HCT116 (cell line): ENCODE measurements around the gene ZCCHC2. TPM values are rescaled to one million over a fixed set of nuclear protein-coding genes. Genes with fewer than 3 reads are reported as not detected.

Experiments
- ATAC-seq: fragments of 200-7000 bp; cut with Tn5 transposase; 2 replicates; pipeline ENCODE4 v1.9.1; 2020; ENCODE audit warnings: mild to moderate bottlenecking, moderate library complexity
- BruUV-seq: library from RNA; stranded (reverse); fragments of 400-500 nt; replicated peaks from 2 replicates; lab custom pipeline; 2021; lab: Mats Ljungman, UMichigan
- CTCF ChIA-PET: fragments of 300-600 bp; sonication (Branson Sonifier 250); formaldehyde crosslinking; loops from one replicate; lab custom pipeline; 2021; ENCODE audit warnings: antibody characterized with exemption; lab: Charles Lee
- POLR2A ChIA-PET: fragments of 300-600, 350-600 bp; sonication (Branson Sonifier 250); formaldehyde crosslinking; loops from one replicate; lab custom pipeline; 2021; ENCODE audit warnings: antibody characterized with exemption; lab: Charles Lee
- RAD21 ChIA-PET, 2 experiments: fragments of 300-600 bp; sonication (Branson Sonifier 250); formaldehyde crosslinking; loops; one replicate each; lab custom pipeline; 2023; ENCODE audit warnings: low total read pairs in 2 of 2; ENCODE audit not compliant: uncharacterized antibody in 2 of 2, unreplicated experiment in 2 of 2, low non-redundant PET in 1 of 2; lab: Charles Lee
- DNase-seq: peaks from one replicate; pipeline ENCODE4 v3.0.0-alpha.2; 2010; ENCODE audit warnings: low read depth, low spot score
- H2AFZ ChIP-seq: fragments of 200-600 bp; shearing (Covaris generic), sonication (generic); 2 replicates; pipeline ENCODE4 v1.6.1; 2017; ENCODE audit warnings: low read depth, mixed run types, mixed read lengths, antibody characterized with exemption, low read length; ENCODE audit not compliant: poor library complexity, severe bottlenecking
- H3K27ac ChIP-seq: 2 replicates; pipeline ENCODE4 v1.5.1; 2012; ENCODE audit warnings: low read depth, low read length
- H3K27me3 ChIP-seq: fragments of 200-600 bp; sonication (generic); 2 replicates; pipeline ENCODE4 v1.6.1; 2016; ENCODE audit warnings: mixed run types, low read length, mixed read lengths; ENCODE audit not compliant: insufficient read depth
- H3K36me3 ChIP-seq, 2 experiments: fragments of 200-500 bp in 1 of 2; fragments of 200-600 bp in 1 of 2; sonication (Bioruptor generic) in 1 of 2; sonication (generic) in 1 of 2; 2 replicates each; pipeline versions ENCODE4 v1.5.1 to v1.6.1; 2014 to 2016; ENCODE audit warnings: low read length in 2 of 2, inconsistent platforms in 1 of 2, mixed read lengths in 1 of 2, mixed run types in 1 of 2; ENCODE audit not compliant: insufficient read depth in 2 of 2, control insufficient read depth in 1 of 2
- H3K4me1 ChIP-seq, 2 experiments: fragments of 200-600 bp in 1 of 2; sonication (generic) in 1 of 2; 2 replicates each; pipeline versions ENCODE4 v1.5.1 to v1.6.1; 2012 to 2017; ENCODE audit warnings: low read length in 2 of 2, inconsistent platforms in 1 of 2, mild to moderate bottlenecking in 1 of 2, mixed read lengths in 1 of 2, mixed run types in 1 of 2, moderate library complexity in 1 of 2; ENCODE audit not compliant: insufficient read depth in 2 of 2, control insufficient read depth in 1 of 2
- H3K4me2 ChIP-seq: fragments of 200-600 bp; sonication (generic); 2 replicates; pipeline ENCODE4 v1.6.1; 2017; ENCODE audit warnings: mixed run types, low read length, mixed read lengths
- H3K4me3 ChIP-seq, 2 experiments: fragments of 200-600 bp in 1 of 2; sonication (generic) in 1 of 2; replicated peaks in 1 of 2; 2 replicates each; pipeline ENCODE4 v1.5.1; 2011 to 2016; ENCODE audit warnings: low read length in 2 of 2, control low read depth in 1 of 2, low read depth in 1 of 2, mild to moderate bottlenecking in 1 of 2, mixed read lengths in 1 of 2, mixed run types in 1 of 2
- H3K79me2 ChIP-seq: fragments of 200-600 bp; sonication (generic); 2 replicates; pipeline ENCODE4 v1.6.1; 2017; ENCODE audit warnings: mild to moderate bottlenecking, mixed run types, low read length, moderate library complexity, mixed read lengths; ENCODE audit not compliant: insufficient read depth
- H3K9ac ChIP-seq: fragments of 200-600 bp; sonication (generic); 2 replicates; pipeline ENCODE4 v1.6.1; 2016; ENCODE audit warnings: low read length, mixed read lengths
- H3K9me2 ChIP-seq: fragments of 200-600 bp; sonication (generic), shearing (Covaris generic); 2 replicates; pipeline ENCODE4 v1.6.1; 2017; ENCODE audit warnings: mixed run types, mild to moderate bottlenecking, moderate library complexity; ENCODE audit not compliant: insufficient read depth
- H3K9me3 ChIP-seq, 2 experiments: fragments of 200-500 bp in 1 of 2; fragments of 200-600 bp in 1 of 2; sonication (Bioruptor generic) in 1 of 2; sonication (generic) in 1 of 2; 2 replicates each; pipeline ENCODE4 v1.6.1; 2014 to 2017; ENCODE audit warnings: low read length in 2 of 2, mixed read lengths in 2 of 2, inconsistent platforms in 1 of 2, low read depth in 1 of 2, mild to moderate bottlenecking in 1 of 2, mixed run types in 1 of 2, moderate library complexity in 1 of 2; ENCODE audit not compliant: control insufficient read depth in 1 of 2, insufficient read depth in 1 of 2
- H4K20me1 ChIP-seq: fragments of 200-600 bp; sonication (generic), shearing (Covaris generic); 2 replicates; pipeline ENCODE4 v1.6.1; 2017; ENCODE audit warnings: mixed run types, mild to moderate bottlenecking, moderate library complexity; ENCODE audit not compliant: insufficient read depth
- CBX3 ChIP-seq: IDR thresholded peaks from 2 replicates; pipeline ENCODE4 v1.6.1; 2012; ENCODE audit warnings: low read depth
- CEBPB ChIP-seq: IDR thresholded peaks from 2 replicates; pipeline ENCODE4 v1.6.1; 2012; ENCODE audit warnings: low read depth
- CTCF ChIP-seq, 3 experiments: fragments of 200-600 bp in 1 of 3; sonication (generic) in 1 of 3; IDR thresholded peaks in 2 of 3; conservative IDR thresholded peaks in 1 of 3; 2 replicates each; pipeline ENCODE4 v1.5.1; 2012 to 2017; ENCODE audit warnings: low read depth in 2 of 3, low read length in 2 of 3, antibody characterized with exemption in 1 of 3, borderline replicate concordance in 1 of 3, control low read depth in 1 of 3, mild to moderate bottlenecking in 1 of 3, mixed read lengths in 1 of 3, mixed run types in 1 of 3, moderate library complexity in 1 of 3; ENCODE audit not compliant: insufficient read depth in 1 of 3
- EGR1 ChIP-seq: IDR thresholded peaks from 2 replicates; pipeline ENCODE4 v1.6.1; 2012; ENCODE audit warnings: low read depth
- ELF1 ChIP-seq: IDR thresholded peaks from 2 replicates; pipeline ENCODE4 v1.6.1; 2012; ENCODE audit warnings: low read depth, borderline replicate concordance
- EZH2 ChIP-seq: fragments of 200-600 bp; sonication (generic); IDR thresholded peaks from 2 replicates; pipeline ENCODE4 v1.6.1; 2017; ENCODE audit warnings: antibody characterized with exemption, mixed run types
- EZH2phosphoT487 ChIP-seq: fragments of 200-600 bp; IDR thresholded peaks from 2 replicates; pipeline ENCODE4 v1.6.1; 2018; ENCODE audit warnings: antibody characterized with exemption, borderline replicate concordance
- FOSL1 ChIP-seq: IDR thresholded peaks from 2 replicates; pipeline ENCODE4 v1.6.1; 2012; ENCODE audit warnings: low read depth
- JUND ChIP-seq: IDR thresholded peaks from 2 replicates; pipeline ENCODE4 v1.6.1; 2012
- MAX ChIP-seq: IDR thresholded peaks from 2 replicates; pipeline ENCODE4 v1.6.1; 2012
- POLR2A ChIP-seq: IDR thresholded peaks from 2 replicates; pipeline ENCODE4 v1.7.0; 2011; ENCODE audit warnings: borderline replicate concordance; ENCODE audit not compliant: insufficient read depth, insufficient read length; ENCODE audit errors: extremely low read depth
- RAD21 ChIP-seq: IDR thresholded peaks from 2 replicates; pipeline ENCODE4 v1.6.1; 2012; ENCODE audit warnings: low read depth, mild to moderate bottlenecking
- SIN3A ChIP-seq: IDR thresholded peaks from 2 replicates; pipeline ENCODE4 v1.6.1; 2012; ENCODE audit warnings: low read depth
- SP1 ChIP-seq: IDR thresholded peaks from 2 replicates; pipeline ENCODE4 v1.6.1; 2012; ENCODE audit warnings: low read depth
- SRF ChIP-seq: IDR thresholded peaks from 2 replicates; pipeline ENCODE4 v1.6.1; 2012; ENCODE audit warnings: low read depth
- YY1 ChIP-seq: IDR thresholded peaks from 2 replicates; pipeline ENCODE4 v1.6.1; 2011; ENCODE audit warnings: low read length, low read depth, moderate library complexity, mild to moderate bottlenecking; ENCODE audit not compliant: insufficient replicate concordance; ENCODE audit errors: extremely low read depth
- ZBTB33 ChIP-seq: IDR thresholded peaks from 2 replicates; pipeline ENCODE4 v1.6.1; 2011; ENCODE audit warnings: mild to moderate bottlenecking, low read length, moderate library complexity; ENCODE audit not compliant: insufficient replicate concordance; ENCODE audit errors: extremely low read depth
- ZFX ChIP-seq: fragments of 450-650 bp; IDR thresholded peaks from 2 replicates; pipeline ENCODE4 v1.6.1; 2017
- ZNF274 ChIP-seq: fragments of 200-500 bp; sonication (Bioruptor generic); IDR thresholded peaks from 2 replicates; pipeline ENCODE4 v1.6.1; 2014; ENCODE audit warnings: mild to moderate bottlenecking, low read depth, low read length, inconsistent platforms
- intact Hi-C: fragments of 100-400 bp; cut with micrococcal nuclease; formaldehyde crosslinking; loops from 2 replicates; pipeline ENCODE4 v1.10.0; 2022
- total RNA-seq: library from RNA; stranded (reverse); gene quantifications from one replicate; pipeline ENCODE4 v1.2.1, GENCODE V29; 2021; ENCODE audit not compliant: unreplicated experiment

ZCCHC2 gene
- total RNA-seq, 1 experiment from 2014 or later = 17.7 TPM

GRCh38 chr18:62493033-62493862 lies 29.6 kb upstream of the ZCCHC2 start:
- H3K36me3 ChIP-seq = no peaks in the 10 kb centered on the region
- H3K27ac ChIP-seq = no peak overlapping the region
- H3K27me3 ChIP-seq = no peaks in the 10 kb centered on the region
- no peaks in the 10 kb centered on the region for H3K9me3 ChIP-seq
- no peak overlapping the region for H3K4me2 ChIP-seq
- DNase-seq = no peak
- RAD21 ChIA-PET = no interaction called here
- ATAC-seq = no peak
- H3K9ac ChIP-seq = no peak overlapping the region
- no peak overlapping the region for H2AFZ ChIP-seq
- POLR2A ChIA-PET = no interaction called here
- H4K20me1 ChIP-seq = no peaks in the 10 kb centered on the region
- H3K9me2 ChIP-seq = no peaks in the 10 kb centered on the region
- TF ChIP-seq EZH2 (no peak), ELF1 (no peak), CTCF (IDR thresholded peaks at IDR 0.05 in 2 of 3, conservative IDR thresholded peaks at IDR 0.05 in 1 of 3; ENCODE audit: borderline replicate concordance in 1 of 3, insufficient read depth in 1 of 3, low read depth in 2 of 3, low read length in 2 of 3) (no peak), JUND (no peak), ZFX (no peak), MAX (no peak), FOSL1 (no peak), RAD21 (no peak), SIN3A (no peak), CEBPB (no peak), ZBTB33 (no peak), POLR2A (no peak), SRF (no peak), YY1 (no peak), CBX3 (no peak), ZNF274 (no peak), SP1 (no peak), EZH2phosphoT487 (no peak), EGR1 (no peak)
- no TSS peak for BruUV-seq
- CTCF ChIA-PET = no interaction called here
- intact Hi-C loops = no loop called here
- H3K4me1 ChIP-seq = no peaks in the 10 kb centered on the region
- H3K79me2 ChIP-seq = no peaks in the 10 kb centered on the region
- no peak overlapping the region for H3K4me3 ChIP-seq
